ENCODE results near the gene CC2D1A.

Gene CC2D1A

GRCh38 chr19:13934785-13935109, 28.7 kb downstream of the CC2D1A start:
- no peak for TF ChIP-seq CTCF (IDR thresholded peaks at IDR 0.05)

- no peak for TF ChIP-seq CTCF (IDR thresholded peaks at IDR 0.05)
Observed at GRCh38 chr19:13935765-13936510, 29.9 kb downstream of the CC2D1A start.

DNA sequence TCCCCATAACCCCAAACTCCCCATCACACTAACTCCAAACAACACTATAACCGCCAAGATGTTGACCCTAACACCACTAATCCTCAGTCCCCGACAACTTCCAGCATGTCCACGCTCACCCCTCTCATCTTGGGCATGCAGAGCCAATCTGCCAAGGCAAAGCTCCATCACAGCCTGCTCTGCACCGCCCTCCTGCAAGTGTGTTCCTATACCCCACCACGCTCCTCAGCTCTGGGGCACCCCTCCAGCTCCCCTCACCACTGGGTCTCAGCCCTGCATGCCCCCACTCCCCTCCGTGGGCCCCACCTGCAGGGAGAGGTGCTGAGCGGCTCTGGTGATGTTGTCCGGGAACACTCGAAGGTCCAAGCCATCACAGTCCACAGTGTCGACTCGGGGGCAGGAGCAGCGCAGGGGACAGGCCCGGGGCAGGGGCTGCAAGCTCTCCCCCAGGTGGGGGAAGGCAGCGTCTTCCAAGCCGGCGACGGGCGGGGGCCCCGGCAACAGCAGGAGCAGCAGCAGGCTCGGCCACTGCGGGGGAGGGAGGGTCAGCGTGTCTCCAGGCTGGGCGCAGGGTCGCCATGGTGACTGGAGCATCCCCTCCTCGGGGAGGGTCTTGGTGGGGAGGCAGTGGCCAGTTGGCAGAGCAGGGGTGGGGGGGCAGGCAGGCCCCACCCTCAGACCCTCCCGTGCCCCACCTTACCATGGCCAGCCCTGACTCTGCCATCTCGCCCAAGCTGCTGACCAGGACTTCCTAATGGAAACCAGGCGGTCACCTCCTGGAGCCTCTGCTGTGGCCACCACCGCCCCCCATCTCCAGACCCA, 31.7 kb downstream of the CC2D1A start:
- TF ChIP-seq CTCF (IDR thresholded peaks at IDR 0.05) = no peak

- no peak for TF ChIP-seq CTCF (IDR thresholded peaks at IDR 0.05)
Observed at GRCh38 chr19:13938301-13939064, 32.5 kb downstream of the CC2D1A start, which contains the start of gene PODNL1. Gene PODNL1 (minus strand): TSS chr19:13938417. CDS start chr19:13938181, 236 bp downstream.

DNA sequence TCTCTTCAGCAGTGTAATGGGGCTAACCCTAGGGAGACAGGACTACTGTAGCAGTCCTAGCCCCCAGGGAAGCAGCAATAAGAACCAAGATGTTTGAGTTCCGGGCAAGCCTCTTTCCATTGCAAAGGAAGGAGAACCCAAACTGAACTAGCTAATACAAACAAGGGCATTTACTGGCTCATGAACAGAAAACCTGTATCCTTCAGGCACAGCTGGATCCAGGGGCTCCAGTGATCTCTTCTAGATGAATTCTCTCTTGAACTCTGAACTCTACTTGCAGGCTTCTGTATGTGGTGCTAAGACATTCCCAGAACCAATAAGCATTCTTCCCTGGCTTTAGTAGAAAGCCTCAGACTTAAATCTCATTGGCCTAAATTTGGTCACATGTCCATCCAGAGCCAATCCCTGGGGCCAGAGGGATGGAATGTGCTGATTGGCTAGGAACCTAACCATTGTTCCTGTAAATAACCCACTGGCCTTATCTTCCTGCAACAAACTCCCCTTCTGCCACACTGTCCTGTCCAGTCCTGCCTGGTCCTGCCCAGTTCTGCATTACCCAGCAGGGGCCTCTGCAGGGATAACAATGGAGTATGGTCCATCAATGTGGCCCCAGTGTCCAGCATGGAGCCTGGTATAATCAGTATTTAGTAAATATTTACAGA, 36.2 kb downstream of the CC2D1A start:
- no peak for TF ChIP-seq CTCF (IDR thresholded peaks at IDR 0.05)

DNA sequence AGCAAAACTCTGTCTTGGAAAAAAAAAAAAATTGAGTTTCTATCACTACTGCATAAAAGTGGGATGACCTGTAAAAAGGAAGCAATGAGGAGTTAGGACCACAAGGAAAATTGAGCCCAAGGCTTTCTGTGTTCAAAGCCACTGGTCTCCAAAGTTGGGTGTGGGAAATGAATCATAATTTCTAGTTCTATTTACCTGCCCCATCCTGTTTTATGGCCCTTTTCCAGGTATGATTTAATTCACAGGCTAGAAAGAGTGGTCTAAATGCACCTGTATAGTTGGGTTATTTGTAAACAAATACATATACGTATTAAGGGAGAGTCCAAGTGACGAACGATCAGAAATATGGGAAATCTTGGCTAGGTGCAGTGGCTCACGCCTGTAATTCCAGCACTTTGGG, 40.4 kb downstream of the CC2D1A start:
- TF ChIP-seq CTCF (IDR thresholded peaks at IDR 0.05) = no peak

- no peak for TF ChIP-seq CTCF (IDR thresholded peaks at IDR 0.05)
Observed at GRCh38 chr19:13951043-13951442, 45.0 kb downstream of the CC2D1A start.
